GM11168 (cell line): ENCODE results near the gene PLB1.

ENCODE experiments used
- in situ Hi-C: fragments of 300-500 bp; cut with MboI; formaldehyde crosslinking; loops from one replicate; pipeline ENCODE4 v1.12.0; 2022; ENCODE audit warnings: low sequenced_read_pairs; ENCODE audit not compliant: unreplicated experiment

The PLB1 gene

DNA sequence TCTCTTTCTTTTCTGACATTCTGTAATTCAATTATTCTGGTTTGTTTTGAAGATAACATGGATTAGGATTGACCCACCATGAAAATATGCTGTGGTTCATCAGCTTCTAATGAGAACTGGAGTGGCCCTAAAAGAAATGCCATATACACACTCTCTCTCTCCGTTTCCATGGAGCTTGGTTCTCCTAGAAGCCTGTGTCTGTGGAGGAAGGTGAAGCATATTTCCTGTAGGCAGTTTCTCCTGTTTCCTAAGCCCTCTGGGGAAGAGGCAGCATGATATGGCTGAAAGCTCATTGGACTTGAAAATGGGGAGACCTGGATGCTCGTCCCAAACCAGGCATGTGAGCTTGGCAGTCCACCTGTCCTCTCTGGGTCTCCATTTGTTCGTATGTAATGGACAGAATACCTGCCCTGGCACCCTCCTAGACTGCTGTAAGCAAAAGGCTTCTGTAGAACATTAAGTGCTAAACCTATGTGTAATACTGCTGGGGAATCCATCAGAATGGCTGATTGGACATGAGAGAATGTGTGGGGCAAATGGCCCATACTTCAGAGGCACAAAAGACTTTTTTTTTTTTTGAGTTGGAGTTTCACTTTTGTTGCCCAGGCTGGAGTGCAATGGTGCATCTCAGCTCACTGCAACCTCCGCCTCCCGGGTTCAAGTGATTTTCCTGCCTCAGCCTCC is 180.4 kb downstream of the PLB1 start:
- in situ Hi-C loops, result no loop called here

DNA sequence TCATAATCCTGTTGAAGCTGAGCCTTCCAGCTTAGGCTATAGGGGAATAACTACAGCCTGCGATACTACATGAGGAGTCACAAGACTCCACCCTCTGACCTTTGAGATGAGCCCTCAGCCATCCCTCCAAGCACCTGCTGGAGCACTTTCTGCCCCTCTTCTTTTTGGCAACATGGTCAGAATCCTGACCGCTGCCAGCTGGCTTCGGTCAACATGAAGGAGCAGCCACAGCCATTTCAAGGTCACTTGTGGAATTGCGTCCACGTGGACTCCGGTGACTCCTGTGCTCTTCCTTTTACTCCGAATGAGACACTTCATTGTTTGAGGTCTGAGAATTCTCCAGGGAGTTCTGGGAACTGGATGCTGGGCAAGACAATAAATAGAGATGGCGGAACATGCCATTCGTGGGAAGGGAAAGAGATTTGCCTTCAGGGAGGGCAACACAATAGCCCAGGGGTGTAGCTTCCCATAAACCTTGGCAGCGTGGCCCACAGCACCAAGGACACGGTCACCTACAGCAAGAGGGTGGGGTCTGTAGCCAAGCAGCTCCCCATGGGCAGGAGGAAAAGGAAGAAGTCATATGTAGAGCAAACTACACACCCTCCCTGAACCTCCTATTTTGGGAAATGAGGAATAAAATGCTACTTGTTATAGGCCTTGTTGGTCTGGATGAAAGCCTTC is 182.5 kb downstream of the PLB1 start:
- in situ Hi-C loops, result no loop called here

DNA sequence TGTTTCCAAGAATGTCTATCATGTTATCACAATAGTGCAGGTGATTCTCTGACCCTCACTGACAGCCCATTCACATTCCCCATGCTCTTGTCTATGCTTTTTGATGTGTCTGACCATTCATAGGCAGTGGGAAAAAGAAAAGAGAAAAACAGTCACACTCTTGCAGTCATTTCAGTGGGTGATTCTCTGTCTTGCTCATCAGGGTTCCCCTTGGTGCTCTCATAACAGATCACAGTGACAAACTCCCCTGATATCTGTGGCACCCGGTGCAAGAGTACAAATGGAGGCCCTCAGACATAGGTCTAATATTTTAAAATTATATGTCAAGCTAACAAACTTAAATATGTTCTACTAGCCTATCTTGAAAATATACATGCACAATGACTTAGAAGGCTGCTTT is 183.1 kb downstream of the PLB1 start:
- in situ Hi-C loops, result no loop called here

DNA sequence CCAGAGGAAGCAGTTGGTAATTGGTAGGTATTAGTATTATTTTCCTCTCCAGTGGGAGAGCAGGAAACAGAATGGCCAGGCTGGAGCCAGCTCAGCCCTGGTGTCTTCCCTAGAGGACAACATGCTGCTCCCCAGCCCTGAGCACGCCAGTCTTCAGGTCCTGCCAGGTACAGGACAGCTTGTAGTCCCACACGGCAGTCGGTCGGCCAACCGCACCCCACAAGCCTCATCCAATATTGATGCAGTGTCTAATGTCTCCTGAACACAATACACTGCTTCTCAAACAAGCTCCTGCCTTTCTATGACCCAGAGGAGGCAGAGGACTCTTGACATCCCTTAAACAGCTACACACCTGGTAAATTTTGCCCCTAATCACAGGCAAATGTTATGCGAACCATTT is 184.8 kb downstream of the PLB1 start:
- in situ Hi-C loops, result no loop called here

DNA sequence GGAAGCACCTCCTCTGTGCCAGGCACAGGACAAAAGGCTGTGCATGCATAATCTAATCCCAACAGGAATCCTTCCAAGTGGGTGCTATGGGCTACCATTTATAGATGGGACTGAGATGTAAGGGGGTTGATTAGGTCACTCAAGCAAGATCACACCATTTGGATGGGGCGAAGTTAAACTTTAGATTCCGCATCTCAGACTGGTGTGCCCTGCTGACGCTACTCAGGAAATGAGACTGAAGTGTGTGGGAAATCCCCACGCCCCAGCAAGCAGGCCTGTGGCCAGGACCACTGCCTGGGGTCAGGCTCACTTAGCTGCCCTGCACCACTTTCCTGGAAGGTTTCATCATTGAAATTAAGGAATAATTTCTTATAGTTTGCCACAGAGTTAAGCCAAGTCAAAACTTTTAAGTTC is 185.3 kb downstream of the PLB1 start:
- in situ Hi-C loops, result no loop called here

DNA sequence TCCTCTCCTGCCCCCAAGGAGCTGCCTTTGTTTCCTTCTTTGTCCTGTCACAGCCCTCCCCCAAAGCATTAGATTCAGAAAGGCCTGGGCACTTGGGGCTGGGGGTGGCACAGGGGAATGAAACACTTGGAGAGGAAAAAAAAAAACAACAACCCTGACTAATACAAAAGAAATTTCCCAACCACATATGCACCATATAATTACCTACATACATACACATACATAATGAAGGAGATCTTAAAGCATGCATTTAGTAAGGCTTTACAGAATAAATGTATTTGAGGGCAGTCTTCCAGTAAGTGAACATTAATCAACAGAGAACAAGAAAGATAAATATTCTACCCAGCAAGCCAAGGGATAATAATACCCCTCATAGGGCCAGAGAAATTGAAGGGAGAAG is 185.7 kb downstream of the PLB1 start:
- in situ Hi-C loops, result no loop called here

DNA sequence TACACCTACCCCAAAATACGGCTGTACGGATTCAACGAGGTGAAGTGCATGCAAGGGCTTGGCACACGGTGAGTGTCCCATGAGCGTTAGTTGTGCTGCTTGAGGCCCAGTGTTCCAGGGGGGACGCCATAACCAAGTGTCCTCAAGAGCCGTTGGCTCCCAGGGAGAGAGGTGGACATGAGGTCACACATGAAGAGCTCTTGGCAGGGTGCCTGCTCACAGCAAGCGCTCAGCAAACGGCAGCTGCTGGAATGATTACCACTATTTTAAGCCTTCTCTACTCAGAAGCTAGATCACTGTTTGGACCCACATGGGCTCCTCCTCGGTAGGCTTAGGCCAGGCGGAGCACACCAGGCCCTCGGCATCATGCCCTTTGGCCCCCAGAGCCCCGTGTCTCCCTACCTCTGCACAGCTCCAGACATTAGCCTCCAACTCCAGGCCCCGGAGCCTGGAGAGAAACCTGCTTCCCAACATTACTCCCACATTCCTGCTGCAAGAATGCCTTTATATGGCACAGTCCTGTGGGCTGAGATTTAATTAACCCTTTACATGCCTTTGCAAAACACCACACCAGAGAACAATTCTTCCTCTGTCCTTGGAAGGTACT is 187.3 kb downstream of the PLB1 start:
- in situ Hi-C loops, result no loop called here

DNA sequence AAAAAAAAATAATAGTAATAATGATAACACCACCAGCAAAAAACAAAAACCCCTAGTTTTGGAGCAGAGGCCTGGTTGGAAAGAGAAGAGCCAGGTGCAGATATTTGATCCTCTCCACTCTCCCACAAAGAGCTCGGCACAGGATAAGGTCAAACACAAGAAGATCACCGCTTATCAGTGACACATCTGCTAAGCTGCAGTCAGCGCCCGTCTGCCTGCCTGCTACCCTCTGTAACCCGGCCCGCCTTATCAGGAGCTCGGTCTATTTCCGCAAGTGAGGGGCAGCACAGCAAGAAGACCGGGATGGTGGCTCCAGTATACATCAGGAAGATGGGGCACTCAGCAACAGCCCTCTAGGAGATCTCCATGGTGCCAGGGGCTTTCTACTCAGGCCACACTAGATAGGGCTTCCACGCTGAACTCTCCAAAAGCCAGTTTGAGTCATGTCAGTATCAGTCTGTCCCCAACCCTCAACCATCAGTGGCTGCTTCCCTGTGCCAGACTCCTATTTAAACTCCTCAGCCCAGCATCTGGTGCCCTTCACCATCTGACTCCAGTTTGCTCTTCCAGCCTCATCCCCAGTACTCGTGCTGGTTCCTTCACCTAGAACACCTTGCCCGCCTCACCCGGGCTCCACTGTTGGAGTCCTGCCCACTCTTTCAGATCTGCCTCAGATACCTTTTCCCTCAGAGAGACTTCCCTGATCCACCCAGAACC is 188.4 kb downstream of the PLB1 start:
- in situ Hi-C loops, result no loop called here

DNA sequence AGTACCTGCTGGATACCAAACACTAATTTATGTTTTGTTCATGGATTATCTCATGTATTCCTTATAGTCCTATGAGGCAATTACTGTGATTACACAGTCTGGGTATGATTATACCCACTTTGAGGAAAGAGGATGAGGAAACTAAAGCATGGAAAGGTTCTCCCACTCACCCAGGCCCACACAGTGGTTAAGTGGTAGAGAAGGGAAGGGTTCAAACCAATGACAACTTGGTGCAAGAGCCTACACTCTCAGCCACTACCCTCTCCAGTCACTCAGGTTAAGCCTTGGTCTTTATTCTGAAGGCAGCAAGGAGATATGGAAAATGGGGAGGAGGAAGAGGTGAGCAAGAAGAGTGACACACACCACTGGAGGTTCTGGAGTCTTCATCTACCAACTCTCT is 191.3 kb downstream of the PLB1 start:
- in situ Hi-C loops, result no loop called here

DNA sequence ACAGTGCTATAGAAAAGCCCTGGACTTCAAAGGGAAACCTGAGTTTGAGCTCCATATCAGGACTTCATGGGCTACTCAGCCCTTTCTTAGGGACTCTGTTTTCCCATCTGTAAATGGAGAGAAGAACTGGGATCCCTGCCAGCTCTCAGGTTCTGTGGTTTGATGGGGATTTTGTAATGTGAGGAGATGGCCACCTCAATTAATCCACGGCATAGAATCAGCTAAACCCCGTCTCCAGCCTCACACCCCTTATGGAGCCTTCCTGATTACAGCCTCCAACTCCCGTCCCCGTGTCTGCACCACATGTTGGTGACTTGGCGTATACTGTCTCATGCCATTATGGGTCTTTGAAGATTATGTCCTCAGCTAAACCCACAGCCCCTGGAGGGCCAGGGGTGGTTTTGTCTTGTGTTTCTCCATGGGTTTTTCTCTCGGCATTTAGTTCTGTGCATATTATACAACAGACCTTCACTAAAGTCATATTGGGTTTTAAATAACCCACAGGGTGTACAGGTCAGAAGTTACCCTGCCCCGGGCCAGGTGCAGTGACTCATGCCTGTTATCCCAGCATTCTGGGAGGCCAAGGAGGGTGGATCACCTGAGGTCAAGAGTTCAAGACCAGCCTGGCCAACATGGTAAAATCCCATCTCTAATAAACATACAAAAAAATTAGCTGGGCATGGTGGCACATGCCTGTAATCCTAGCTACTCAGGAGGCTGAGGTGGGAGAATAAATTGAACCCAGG is 192.0 kb downstream of the PLB1 start:
- in situ Hi-C loops, result no loop called here

DNA sequence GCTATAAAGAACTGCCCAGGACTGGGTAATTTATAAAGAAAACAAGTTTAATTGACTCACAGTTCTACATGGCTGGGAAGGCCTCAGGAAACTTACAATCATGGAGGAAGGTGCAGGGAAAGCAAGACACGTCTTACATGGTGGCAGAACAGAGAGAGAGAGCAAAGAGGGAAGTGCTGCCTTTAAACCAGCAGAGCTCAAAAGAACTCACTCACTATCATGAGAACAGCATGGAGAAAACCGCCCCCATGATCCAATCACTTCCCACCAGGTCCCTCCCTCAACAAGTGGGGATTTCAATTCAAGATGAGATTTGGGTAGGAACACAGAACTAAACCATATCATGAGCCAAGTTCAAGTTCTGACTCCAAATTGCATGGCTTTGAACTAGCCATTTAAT is 193.0 kb downstream of the PLB1 start:
- in situ Hi-C loops, result no loop called here

DNA sequence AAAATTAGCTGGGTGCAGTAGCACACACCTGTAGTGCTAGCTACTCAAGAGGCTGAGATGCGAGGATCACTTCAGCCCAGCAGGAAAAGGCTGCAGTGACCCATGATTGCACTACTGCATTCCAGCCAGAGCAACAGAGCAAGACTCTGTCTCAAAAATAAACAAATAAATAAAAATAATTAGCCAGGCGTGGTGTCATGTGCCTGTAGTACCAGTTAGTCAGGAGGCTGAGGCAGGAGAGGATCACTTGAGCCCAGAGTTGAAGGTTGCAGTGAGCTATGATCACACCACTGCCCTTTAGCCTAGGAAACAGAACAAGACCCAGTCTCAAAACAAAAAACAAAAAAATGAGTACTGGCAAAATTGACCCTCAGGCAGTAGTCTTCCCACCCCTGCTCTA is 193.9 kb downstream of the PLB1 start:
- in situ Hi-C loops, result no loop called here

DNA sequence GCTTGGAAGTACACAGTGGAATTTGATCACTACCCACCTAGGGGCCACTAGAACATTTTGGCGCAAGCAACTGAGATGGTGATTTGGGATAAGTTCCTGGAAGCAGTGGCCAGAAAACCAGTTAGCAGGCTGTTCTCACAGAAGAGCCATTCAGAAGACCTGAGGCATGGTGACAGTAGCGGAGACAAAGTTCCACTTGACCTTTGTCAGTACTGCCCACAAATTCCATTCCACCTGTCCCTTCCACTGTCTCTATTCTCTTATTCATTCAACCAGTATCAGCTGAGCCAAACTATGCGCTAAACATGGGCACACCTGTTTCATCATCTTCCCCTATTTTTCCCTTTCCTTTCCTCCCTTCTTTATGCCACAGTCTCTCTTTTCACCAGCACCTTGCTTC is 196.6 kb downstream of the PLB1 start:
- in situ Hi-C loops, result no loop called here

DNA sequence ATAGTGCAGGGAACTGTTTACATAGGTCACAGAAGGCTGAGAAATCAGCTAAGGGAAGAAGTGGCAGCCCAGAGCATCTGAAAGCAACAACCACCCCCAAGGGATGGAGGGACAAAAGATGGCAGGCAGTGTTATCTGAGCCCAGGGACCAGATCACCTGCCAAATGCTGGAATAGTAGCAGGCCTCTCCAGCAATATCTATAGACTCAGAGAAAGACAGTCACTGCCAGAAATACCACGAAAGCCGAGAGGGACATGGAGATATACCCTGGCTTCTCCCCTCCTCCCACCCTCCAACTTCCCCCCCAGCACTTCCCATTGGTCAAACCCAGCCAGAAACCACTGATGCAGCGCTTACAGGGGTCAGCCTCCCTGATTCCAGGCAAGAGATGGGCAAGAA is 197.4 kb downstream of the PLB1 start:
- in situ Hi-C loops, result no loop called here
